NCI-H146 (cell line): Measurements from ENCODE around the gene PTPN22.

ENCODE experiments used
- DNase-seq: peaks from one replicate; lab custom pipeline; 2025; lab: John Stamatoyannopoulos, UW

PTPN22 gene

DNA sequence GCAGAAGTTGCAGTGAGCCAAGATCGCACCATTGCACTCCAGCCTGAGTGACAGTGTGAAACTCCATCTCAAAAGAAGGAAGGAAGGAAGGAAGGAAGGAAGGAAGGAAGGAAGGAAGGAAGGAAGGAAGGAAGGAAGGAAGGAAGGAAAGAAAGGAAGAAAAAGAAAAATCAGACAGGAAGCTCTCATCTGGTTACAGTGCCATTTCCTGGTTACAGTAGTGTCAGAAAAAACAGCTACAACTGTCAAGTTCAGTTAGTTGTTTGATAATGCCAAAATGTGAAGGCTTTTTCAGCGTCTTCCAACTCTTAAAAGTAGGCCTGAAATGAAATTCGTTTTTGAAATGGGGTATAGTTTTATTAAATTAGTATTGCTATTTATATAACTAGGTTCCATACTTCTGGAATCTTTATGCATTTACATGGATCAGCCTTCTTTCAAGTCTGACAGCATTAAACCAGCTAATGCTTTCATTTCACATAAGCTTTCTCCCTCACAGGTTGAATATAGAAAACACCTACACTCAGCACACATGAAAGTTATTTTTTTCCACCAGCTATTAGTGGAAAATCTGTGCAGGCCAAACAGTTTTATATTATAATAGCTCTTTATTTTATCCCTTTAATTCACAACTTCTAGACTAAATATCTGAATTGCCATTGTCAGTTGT, 21.2 kb downstream of the PTPN22 start:
- no peak for DNase-seq

DNA sequence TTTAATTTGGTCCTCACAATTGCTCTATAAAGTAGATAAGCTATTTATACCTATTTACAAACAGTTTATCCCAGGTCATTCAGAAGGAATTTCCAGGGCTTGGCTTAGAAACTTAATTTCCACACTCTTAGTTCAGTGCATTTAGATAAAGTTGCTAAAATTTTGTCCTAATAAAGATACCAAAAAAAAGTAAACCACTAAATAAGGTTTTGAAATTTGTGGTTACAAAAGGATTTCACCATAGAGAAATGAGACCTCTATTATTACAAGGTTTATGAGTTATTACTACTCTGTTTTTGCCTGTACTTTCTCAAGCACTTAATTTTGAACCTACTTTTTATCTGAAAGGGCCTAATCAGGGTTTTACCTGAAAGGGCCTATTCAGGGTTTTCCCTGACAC, 22.4 kb downstream of the PTPN22 start:
- DNase-seq: no peak

DNA sequence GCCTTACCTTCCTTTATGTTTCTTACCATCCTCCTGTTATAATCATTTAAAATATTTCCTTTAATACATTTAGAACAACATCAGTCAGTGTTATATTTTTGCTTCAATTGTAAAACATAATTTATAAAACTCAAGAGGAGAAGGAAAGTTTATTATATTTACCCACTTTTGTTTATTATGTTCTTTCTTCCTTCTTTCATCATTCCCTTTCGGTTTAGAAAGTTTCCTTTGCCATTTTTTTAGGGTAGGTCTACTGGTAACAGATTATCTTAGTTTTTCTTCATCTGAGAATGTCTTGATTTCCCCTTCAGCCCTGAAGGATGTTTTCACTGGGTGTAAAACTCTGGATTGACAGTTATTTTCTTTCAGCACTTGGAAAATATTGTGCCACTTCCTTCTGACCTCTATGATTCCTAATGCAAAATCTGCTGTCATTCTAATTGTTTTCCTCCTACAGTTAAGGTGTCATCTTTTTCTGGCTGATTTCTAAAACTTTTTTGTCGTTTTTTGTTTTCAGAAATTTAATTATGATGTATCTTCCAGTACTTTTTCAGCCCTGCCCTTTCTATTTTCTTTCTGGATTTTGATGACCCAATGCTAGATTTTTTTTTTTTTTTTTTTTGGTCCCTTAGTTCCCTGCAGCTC, 25.0 kb downstream of the PTPN22 start:
- DNase-seq: no peak

DNA sequence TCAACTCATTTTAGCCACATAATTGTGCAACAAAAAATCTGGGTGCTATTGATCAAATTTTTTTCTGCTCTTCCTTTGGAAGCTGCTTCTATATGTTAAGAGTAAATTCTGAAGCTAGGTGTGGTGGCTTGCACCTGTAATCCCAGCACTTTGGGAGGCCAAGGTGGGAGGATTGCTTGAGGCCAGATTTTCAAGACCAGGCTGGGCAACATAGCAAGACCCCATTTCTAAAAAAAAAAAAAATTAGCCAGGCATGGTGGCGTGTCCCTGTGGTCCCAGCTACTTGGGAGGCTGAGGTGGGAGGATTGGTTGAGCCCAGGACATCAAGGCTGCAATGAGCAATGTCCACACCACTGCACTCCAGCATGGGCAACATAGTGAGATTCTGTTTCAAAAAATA, 35.0 kb downstream of the PTPN22 start:
- no peak for DNase-seq

DNA sequence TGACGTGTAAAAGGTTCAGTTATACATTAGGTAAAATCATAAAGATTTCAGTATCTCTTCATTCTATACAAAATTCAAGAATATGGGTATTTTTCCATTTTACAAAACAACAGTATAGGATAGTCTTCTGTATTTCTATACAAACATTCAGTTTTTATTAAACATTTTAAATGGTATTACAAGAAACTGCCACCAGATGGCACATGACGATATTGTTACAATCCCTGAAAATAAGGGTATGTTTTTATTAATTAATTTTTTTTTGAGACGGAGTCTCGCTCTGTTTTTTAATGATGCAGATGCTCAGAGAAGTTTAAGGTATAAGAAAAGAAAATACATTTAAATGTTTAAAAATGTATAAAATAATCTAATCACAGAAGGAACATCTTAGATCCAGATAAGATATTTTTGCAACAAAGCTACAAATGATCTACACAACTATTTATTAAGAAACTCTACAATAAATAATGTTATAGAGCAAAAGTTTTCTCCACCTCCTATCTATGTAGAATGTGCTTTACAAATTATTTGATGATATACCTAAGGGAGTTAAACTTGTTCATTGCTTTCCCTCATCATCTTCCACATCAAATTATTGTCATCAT, 35.7 kb downstream of the PTPN22 start:
- peak; percentile 44 for DNase-seq

DNA sequence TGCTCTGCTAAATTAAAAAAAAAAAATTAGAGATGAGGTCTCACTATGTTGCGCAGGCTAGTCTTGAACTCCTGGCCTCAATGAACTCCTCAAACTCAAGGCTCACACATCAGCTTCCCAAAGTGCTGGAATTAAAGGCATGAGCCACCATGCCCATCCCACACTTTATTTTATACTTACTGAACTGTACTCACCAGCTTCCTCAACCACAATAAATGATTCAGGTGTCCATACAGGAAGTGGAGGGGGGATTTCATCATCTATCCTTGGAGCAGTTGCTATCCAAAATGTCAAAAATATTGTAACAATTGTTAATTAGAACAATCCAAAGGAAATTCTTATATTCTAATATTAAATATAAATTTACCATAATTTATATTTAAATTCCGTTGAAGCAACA, 36.8 kb downstream of the PTPN22 start:
- no peak for DNase-seq

DNA sequence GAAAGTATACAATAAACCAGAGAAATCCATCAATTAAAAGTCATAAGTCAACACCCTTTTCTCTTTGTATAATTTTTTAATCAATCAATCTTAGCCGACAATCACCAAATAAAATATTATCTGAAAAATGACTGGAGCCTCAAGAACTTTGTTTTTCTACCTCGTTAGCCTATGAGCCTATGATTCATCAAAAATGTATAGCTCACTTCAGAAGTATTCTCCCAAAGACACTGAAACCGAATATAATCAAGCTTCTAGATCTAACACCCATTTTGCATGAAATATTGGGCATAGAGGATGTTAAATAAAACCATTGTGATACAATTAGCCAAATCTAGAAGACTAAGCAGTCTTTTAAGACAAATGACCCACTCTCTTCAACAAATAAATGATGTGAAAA, 41.5 kb downstream of the PTPN22 start:
- no peak for DNase-seq

DNA sequence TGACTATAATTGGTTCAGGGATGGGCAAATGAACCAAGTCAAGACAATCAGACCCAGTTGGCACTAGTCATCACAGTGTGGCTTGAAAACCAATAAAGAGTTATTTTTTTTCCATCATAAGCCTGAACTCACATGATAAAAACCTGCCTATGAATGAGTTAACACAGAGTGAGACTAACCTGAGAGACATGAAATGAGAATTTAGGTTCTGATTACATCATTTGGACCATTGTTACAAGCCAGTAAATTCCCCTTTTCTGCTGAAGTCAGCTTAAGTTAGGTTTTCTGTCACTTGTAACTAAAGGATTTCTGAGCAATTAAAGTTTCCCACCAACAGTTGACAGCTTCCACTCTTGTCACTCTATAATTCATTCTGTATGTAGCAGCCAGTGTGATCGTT, 49.6 kb downstream of the PTPN22 start:
- DNase-seq: no peak

DNA sequence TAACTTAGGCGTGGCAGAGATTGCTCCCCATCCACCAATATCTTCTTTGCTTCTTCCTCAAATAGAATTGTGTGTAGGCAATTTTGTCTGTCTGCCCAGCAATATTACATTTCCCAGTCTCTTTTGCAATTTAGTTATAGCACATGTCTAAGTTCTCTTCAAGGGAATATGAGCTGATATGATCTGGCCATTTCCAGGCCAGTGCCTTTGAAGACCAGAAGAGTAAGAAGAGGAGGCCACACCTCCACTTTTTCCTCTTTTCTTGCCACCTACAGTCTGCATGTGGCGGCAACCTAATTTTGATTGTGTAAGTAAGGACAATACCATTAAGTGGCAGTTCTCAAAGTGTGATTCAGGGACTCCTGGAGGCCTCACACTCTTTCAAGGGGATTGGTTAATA, 52.9 kb downstream of the PTPN22 start:
- no peak for DNase-seq

DNA sequence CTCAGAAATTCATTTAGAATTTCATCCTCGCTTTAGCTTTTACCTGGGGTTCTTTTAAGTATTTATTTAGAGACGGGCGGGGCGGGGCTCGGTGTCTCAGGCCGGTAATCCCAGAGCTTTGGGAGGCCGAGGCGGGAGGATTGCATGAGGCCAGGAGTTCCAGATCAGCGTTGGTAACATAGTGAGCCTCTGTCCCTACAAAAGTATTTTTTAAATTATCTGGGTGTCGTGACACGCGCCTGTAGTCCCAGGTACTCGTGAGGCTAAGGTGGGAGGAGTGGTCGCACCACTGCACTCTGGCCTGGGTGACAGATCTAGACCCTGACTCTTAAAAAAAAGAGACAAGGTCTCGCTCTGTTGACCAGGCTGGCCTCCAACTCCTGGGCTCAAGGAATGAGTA, 58.3 kb downstream of the PTPN22 start:
- peak; percentile 16 for DNase-seq

DNA sequence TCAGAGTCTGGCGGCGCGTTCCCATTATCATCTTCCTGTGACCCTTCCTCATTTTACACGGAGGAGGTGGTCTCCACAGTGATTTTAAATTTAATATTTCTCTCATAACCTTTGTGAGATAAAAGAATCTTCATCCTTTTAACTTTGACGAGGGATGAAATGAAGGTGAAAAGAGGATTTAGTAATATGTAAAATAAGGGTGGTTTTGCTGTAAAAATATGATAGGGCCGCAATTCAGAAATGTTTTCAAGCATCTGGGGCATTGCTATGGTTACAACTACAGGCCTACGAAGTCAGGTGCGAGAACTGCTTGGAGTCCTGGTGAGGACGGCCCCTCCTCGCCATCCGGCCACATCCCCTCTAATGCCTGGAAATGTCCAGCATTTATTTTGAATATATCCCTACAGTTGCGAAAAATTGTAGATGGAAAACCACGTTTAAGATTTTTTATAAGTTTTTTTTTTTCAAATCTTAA, 58.8 kb downstream of the PTPN22 start:
- DNase-seq: peak; percentile 76

DNA sequence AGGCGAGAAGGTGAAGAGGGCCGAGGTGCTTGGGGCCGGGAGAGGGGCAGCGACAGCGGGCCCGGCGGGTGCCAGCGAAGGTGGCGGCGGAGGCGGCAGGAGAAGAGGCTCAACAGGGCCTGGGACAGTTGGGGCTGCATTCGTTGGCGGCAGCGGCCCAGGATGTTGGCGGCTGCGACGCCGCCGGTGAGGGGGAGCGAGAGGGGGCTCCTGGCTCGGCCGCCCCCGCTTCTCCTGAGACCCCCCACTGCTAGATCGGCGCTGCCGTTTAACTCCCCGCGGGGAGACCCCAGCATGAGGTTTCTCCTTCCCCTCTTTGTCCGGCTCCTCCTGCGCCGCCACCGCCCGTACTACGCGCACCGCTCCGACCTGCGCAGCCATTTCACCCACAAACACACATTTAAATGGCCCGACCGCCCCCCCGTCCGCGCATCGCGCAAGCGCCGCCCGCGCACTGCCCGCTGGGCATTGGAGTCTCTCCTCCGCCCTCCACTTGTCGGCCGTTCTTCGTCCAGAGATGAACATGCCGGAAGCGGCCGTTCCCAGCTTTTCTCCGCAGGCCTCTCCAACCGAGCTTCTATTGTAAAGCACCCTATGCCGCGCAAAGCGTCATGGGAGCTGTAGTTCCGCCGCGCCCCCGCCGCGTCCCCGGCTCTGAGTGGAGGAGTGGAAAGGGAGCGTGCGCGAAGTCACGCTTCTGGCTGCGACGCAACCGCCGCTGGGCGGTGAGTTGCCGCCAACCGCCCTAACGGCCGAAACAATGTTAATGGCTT, 59.4 kb downstream of the PTPN22 start, which contains the start of gene RSBN1:
RSBN1 (minus strand) TSS at position 589 of the 773 bp plus-strand sequence; CDS start at position 525, 64 bp downstream.
- peak; percentile 99 for DNase-seq

DNA sequence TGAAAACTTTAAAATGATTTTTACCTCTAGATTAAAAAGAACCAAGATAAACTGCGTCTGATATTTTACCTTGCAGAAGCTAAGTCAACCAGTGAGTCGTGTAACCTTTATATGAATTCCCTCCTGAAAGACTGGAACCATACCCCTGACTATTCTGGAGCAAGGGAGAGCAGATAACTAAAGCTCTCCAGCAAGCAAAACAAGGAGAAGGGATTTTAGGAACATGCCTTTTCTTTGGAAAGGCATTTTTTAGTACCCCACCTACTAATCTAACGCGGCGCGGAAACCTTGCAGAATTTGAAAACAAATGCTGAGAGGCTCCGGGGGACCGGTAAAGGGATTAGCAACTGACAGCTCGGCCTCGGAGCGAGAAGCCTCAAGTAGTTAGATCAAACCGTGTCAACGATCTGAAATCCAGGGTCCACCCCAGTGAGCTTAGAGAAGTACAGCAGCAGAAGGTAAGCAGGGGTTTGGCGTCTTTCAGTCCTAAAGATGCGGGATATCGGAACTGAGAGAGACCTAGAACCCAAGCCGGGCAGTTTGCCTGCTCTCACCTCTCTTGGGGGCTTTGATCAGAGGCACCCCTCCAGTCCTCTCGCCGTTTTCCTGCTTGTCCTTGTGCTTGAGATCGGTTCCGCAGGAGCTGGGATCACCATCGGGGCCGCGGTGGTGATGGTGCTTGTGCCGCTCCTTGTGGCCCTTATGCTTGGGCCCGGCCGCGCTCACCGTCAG, 60.2 kb downstream of the PTPN22 start:
- peak; percentile 57 for DNase-seq

DNA sequence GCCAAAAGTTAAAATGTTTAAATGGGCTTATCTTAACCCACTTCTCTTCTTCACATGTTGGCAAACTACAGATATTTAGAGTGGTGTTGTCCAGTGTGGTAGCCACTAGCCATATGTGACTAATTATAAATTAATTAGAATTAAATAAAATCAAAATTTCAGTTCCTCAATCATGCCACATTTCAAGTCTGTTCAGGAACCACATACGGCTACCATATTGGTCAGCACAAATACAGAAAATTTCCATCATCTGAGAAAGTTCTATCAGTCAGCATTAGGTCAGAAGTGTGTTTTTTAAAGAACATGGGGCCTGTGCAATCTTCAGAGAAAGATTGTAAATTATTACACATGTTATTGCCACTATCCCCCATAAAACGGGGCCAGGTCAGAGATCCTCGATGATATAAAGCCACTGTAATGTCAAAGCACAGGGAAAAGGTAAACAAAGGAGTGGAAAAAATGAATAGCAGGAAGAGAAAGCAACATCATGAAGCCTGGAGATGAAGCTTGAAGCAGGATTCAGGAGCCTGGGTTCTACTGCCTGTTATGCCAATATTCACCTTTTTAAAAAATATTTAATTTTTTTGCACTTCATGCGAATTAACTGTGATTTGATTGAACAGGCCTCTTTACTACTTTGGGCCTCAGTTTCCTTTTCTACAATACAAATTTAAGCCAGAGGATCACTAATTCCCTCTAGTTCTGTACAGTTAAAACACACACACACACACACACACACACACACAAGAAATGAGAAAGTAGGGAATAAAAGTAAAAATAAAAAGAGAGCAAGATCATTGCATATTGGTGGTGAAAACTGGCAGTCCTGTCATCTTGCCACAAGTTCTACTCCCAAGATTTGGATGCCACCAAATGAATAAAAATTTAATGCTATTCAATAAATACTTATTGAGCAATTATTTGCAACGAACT, 61.6 kb downstream of the PTPN22 start:
- peak; percentile 9 for DNase-seq

DNA sequence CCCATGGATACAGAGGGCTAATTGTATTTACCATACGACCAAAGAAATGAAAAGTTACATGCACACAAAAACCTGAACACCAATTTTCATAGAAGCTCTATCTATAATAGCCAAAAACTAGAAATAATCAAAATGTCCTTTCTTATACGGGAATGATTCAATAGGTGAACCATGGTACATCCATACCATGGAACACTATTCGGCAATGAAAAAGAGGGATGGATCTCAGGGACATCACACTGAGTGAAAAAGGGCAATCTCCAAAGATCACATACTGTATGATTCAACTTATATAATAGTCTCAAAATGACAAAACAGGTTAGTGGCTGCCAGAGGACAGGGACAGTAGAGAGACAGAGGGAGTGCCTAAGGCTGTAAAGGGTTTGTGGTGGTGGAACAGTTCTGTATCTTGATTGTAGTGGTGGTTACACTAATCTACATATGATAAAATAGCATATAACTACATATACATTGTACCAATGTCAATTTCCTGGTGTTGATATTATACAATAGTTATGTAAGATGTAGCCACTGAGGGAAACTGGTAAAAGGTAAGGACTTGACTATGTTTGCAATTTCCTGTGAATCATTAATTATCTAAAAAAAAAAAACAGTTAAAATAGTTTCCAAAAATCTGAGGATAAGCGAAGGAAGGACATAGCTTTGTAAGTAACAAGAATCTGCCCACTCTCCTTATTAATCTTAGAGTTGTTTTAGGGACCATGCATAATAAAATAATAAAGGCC, 62.9 kb downstream of the PTPN22 start:
- DNase-seq: no peak

DNA sequence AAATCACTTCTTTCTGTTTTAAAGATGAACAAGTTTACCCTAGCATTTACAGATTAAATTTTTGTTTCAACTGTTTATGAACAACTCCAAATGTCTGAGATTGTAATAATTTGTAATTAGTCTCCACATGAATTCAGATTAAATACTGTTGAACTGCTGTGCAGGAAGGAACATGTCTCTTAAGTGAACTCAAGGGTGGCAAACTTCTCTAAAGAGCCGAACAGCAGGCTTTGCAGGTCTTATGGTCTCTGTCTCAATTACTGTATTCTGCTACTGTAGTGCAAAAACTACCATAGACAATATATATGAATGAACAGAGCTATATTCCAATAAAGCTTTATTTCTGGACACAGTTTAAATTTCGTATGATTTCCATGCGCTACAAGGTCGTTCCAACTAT, 65.9 kb downstream of the PTPN22 start:
- no peak for DNase-seq

DNA sequence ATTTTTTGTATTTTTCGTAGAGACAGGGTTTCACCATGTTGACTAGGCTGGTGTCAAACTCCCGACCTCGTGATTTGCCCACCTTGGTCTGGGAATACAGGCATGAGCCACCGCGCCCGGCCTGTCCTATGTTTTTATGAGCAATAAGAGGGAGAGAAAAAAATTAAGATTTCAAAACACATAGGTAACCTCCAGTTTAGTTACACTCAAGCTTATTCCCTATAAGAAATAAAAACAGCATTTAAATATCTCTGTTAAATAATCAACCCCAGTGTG, 66.3 kb downstream of the PTPN22 start:
- no peak for DNase-seq

DNA sequence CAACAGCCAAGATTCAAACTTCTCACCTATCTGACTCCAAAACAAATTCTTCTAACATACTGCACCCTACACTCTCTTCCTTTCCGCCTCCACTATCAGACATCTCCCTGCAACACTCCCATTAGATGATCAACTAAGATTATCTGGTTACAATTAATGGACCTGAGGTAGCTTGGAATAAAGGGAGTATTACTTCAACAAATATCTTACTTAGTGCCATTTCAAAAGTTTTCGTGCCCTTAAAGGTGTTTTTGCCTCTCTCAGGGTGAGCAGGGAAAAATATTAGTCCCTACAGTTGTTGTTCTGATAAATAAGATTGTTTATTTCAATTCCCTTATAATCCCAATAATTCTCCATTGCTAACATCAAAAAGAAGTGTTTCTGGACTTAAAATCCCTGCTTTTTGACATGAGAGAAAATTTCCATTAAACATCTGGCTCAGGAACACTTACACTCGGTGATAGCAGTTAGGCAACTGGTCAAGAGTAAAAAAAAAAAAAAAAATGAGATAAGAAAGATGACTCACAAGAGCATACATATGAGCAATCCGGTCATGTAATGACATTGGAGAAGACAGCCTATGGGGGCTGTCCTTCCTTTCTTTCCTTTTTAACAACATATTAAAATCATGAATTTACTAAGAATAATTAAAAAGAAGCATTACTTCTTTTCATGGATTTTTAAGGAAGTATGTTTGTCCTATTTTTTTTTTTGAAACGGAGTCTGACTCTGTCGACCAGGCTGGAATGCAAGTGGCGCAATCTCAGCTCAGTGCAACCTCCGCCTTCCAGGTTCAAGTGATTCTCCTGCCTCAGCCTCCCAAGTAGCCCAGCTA, 66.9 kb downstream of the PTPN22 start:
- no peak for DNase-seq

DNA sequence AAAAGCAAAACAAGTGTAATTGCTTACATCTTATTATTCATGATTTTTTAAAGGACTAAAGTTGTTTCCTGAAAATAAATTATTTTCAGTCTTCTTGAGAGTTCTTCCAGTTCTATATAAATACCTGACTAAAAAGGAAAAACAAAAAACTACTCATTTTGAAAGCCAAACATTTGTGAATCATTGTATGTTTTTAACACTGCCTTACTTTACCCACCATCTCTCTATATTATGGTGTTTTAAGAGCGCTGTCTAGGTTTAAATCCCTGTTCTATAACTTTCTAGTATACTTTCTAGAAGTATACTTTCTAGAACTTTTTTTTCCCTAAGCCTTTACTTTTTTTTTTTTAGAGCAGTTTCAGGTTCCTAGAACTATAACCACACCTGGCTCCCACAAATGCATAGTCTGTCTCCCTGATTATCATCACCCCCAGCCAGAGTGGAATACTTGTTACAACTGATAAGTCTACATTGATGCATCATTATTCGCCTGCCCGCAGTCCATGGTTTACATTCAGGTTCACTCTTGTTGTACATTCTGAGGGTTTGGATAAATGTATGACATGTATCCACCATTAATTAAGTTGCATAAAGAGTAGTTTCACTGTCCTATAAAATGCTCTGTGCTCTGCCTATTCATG, 69.0 kb downstream of the PTPN22 start:
- DNase-seq: no peak
